ENCODE data around the gene KBTBD6. TPM values are rescaled to one million over a fixed set of nuclear protein-coding genes. Genes with fewer than 3 reads are reported as not detected.
"Not testable (repeated sequence)": the region's sequence is repeated elsewhere in the genome, so short reads cannot be mapped to it uniquely, and the experiment has no call there.

The KBTBD6 gene
- total RNA-seq, 4 donors from 2014 or later, result 3.2 to 6.3 (median 4.9) TPM

- no peak for DNase-seq (ENCODE audit: low spot score in 2 of 2)
- no peak for TF ChIP-seq CTCF (IDR thresholded peaks at IDR 0.05)
- no peak for TF ChIP-seq POLR2A (IDR thresholded peaks at IDR 0.05)
- intact Hi-C loops (cut with DNase I; ENCODE audit: low total_unique reads), result no loop called here
- no peak overlapping the region for H3K4me3 ChIP-seq (ENCODE audit: low read depth, poor library complexity, severe bottlenecking)
- 76 to 90% methylated on average over 15 of the region's 15 CpGs for WGBS, 2 donors
These were observed 25.5 kb downstream of the KBTBD6 start for GRCh38 chr13:41107104-41107571.

GRCh38 chr13:41099986-41100385 lies 32.6 kb downstream of the KBTBD6 start:
- intact Hi-C loops (cut with DNase I; ENCODE audit: low total_unique reads), result no loop called here
- no peak overlapping the region for H3K4me3 ChIP-seq (ENCODE audit: low read depth, poor library complexity, severe bottlenecking)
- no peak for DNase-seq (ENCODE audit: low spot score in 2 of 2)
- no peak for TF ChIP-seq POLR2A (IDR thresholded peaks at IDR 0.05)
- TF ChIP-seq CTCF (IDR thresholded peaks at IDR 0.05), result no peak

- no peak for TF ChIP-seq CTCF (IDR thresholded peaks at IDR 0.05)
- no peak for TF ChIP-seq POLR2A (IDR thresholded peaks at IDR 0.05)
- intact Hi-C loops (cut with DNase I; ENCODE audit: low total_unique reads), result no loop called here
- WGBS, 2 donors, result 100% methylated on average over 1 of the region's 1 CpG
These were observed 33.8 kb downstream of the KBTBD6 start for GRCh38 chr13:41098761-41099160.

GRCh38 chr13:41095681-41096080 lies 36.9 kb downstream of the KBTBD6 start:
- H3K4me3 ChIP-seq (ENCODE audit: low read depth, poor library complexity, severe bottlenecking); DNase-seq (ENCODE audit: low spot score in 2 of 2); intact Hi-C loops (cut with DNase I; ENCODE audit: low total_unique reads): not testable (repeated sequence)
- 98 to 100% methylated on average over 2 of the region's 2 CpGs for WGBS, 2 donors

More at GRCh38 chr13:41098761-41099160, 33.8 kb downstream of the KBTBD6 start:
- no peak overlapping the region for H3K4me3 ChIP-seq (ENCODE audit: low read depth, poor library complexity, severe bottlenecking)
- DNase-seq (ENCODE audit: low spot score in 2 of 2), result no peak

GRCh38 chr13:41085961-41086585 lies 46.5 kb downstream of the KBTBD6 start:
- H3K4me3 ChIP-seq (ENCODE audit: low read depth, poor library complexity, severe bottlenecking), result no peak overlapping the region
- no peak for DNase-seq (ENCODE audit: low spot score in 2 of 2)
- TF ChIP-seq CTCF (IDR thresholded peaks at IDR 0.05) (no peak), POLR2A (IDR thresholded peaks at IDR 0.05) (no peak)
- 60 to 66% methylated on average over 2 of the region's 2 CpGs for WGBS, 2 donors
- intact Hi-C loops (cut with DNase I; ENCODE audit: low total_unique reads), result no loop called here

- TF ChIP-seq CTCF (IDR thresholded peaks at IDR 0.05) (no peak), POLR2A (IDR thresholded peaks at IDR 0.05) (no peak)
- intact Hi-C loops (cut with DNase I; ENCODE audit: low total_unique reads), result no loop called here
These were observed 52.9 kb downstream of the KBTBD6 start for GRCh38 chr13:41079725-41080124.

More at GRCh38 chr13:41079725-41080124, 52.9 kb downstream of the KBTBD6 start:
- WGBS, 2 donors, result 98 to 99% methylated on average over 4 of the region's 4 CpGs
- no peak overlapping the region for H3K4me3 ChIP-seq (ENCODE audit: low read depth, poor library complexity, severe bottlenecking)
- DNase-seq (ENCODE audit: low spot score in 2 of 2), result no peak

MicroRNAs encoded within 50 kb of the gene (microRNA counts, 767-probe panel; counts per million panel counts)
- 0 to 358 counts per million in 2 donors for microRNA hsa-miR-3168

Small RNAs within 50 kb of the gene (microRNA-seq; reads per million reads assigned to microRNA genes)
- gene MIR3168 (ENCODE audit: borderline number of aligned reads in 1 of 2, borderline replicate concordance in 2 of 2), result 0 reads per million in 2 donors

Other genes with a start within 250 kb of the KBTBD6 start
- 100 to 1,000 TPM; 112 to 137 (median 125) TPM for gene ELF1, start 113.5 kb downstream of the KBTBD6 start, total RNA-seq
- 10 to 100 TPM in 2 of 4 donors, 1 to 10 TPM in 2; 7.2 to 11.2 (median 9.8) TPM for gene WBP4, start 71.3 kb downstream of the KBTBD6 start, total RNA-seq
- gene KBTBD7, start 61.8 kb upstream of the KBTBD6 start, total RNA-seq, result 1 to 10 TPM; 4.1 to 9.1 (median 6.7) TPM
- gene MTRF1, start 130.8 kb upstream of the KBTBD6 start, total RNA-seq, result 10 to 100 TPM in 1 of 4 donors, 1 to 10 TPM in 3; 4.2 to 13.5 (median 6.1) TPM
- gene NAA16, start 178.5 kb upstream of the KBTBD6 start, total RNA-seq, result 10 to 100 TPM; 15.9 to 25.8 (median 18.7) TPM